ENCODE data around the gene BRMS1. TPM values are rescaled to one million over a fixed set of nuclear protein-coding genes. Genes with fewer than 3 reads are reported as not detected.
"Not testable (repeated sequence)": the region's sequence is repeated elsewhere in the genome, so short reads cannot be mapped to it uniquely, and the experiment has no call there.

The BRMS1 gene
- total RNA-seq, 1 donor from 2014 or later, result 32.2 TPM

DNA sequence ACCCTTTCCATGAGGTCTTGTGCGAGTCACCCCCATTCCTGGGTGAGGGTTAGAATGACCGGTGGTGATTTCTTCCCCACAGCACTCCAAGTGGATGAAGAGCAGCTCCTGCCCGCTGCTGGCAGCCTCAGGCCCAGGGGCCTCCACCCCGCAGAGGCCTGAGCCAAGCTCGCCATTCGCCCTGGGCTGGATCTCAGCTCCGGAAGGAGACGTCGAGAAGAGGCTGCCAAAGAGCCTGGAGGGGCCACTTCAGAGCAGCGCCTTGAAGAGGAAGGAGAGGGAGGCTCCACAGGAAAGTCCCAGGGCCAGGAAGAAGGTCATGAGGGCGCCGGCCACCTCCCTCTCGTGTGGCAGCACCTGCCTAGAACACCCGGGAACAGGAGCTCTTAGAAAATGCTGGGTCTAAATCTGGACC, 18.3 kb upstream of the BRMS1 start:
- no peak for DNase-seq (ENCODE audit: low spot score)

- DNase-seq (ENCODE audit: low spot score), result no peak
Observed at GRCh38 chr11:66362481-66363147, 17.7 kb upstream of the BRMS1 start.

- no peak for DNase-seq (ENCODE audit: low spot score)
Observed at GRCh38 chr11:66361502-66361941, 16.6 kb upstream of the BRMS1 start.

- no peak for DNase-seq (ENCODE audit: low spot score)
Observed at GRCh38 chr11:66360406-66361073, 15.6 kb upstream of the BRMS1 start.

GRCh38 chr11:66359662-66360087, 14.8 kb upstream of the BRMS1 start:
- no peak for DNase-seq (ENCODE audit: low spot score)

DNA sequence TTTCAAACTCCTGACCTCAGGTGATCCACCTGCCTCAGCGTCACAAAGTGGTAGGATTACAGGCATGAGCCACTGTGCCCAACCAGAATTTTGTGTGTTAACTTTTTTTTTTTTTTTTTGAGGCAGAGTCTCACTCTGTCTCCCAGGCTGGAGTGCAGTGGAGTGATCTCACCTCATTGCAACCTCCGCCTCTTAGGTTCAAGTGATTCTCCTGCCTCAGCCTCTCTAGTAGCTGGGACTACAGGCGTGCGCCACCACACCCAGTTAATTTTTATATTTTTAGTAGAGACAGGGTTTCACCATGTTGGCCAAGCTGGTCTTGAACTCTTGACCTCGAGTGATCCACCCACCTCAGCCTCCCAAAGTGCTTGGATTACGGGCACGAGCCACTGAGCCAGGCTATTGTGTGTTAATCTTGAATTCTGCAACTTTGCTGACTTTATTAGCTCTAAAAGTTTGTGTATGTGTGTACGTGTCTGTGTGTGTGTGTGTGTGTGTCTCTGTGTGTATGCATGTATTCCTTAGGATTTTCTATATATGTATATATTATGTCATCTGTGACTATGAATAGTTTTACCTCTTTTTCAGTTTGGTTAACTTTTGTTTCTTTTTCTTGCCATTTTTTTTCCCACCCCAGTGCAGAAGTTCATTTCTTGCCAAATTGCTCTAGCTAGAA, 5.8 kb upstream of the BRMS1 start:
- not testable (repeated sequence) for DNase-seq (ENCODE audit: low spot score)

GRCh38 chr11:66349084-66349386, 4.1 kb upstream of the BRMS1 start:
- no peak for DNase-seq (ENCODE audit: low spot score)

GRCh38 chr11:66347425-66348276, 2.7 kb upstream of the BRMS1 start, which contains the start of gene B4GAT1:
Gene B4GAT1, minus strand, starts transcription at chr11:66347629. Its CDS starts 84 bp downstream, at chr11:66347545.
- DNase-seq (ENCODE audit: low spot score), result peak; percentile 89

DNA sequence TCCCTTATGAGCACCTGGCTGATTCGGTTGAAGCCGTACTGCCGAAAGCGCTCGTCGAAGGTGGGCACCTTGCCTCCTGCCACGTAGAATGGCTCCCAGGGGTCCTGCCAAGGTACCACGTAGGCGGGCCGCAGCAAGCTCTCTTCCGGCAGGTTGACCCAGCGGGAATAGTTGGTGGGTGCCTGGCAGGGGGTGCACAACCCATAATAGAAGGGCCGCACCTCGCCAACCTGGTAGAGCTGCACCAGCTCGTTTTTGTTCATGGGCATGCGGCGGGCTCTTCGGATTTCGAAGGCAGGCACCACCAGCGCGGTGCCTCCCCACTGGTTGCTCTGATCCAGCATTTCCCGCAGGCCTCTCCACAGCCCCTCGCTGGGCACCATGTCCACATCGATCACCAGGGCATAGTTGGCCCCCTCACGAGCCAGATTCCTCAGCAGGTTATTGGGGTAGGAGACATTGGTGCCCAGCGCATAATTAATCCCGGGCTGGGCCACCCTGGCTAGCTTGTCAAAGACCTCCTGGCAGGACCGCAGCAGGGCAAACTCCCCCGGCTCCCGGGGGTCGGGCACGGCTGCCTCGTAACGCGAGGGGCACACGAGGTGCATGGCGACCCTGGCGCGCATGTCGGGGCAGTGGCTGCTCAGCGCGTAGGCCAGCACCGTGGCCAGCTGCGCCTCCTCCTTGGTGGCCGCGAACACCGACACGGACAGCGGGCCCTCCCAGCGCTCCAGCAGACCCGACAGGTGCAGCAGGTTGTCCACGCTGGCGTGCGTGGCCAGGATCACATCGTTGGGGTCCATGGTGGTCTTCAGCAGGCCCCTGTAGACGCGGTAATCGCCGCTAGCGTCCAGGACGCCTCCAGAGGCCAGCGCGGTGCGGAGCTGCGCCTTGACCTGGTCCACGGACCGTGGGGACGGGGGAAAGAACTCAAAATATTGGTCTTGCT, 1.8 kb upstream of the BRMS1 start:
- no peak for DNase-seq (ENCODE audit: low spot score)

DNA sequence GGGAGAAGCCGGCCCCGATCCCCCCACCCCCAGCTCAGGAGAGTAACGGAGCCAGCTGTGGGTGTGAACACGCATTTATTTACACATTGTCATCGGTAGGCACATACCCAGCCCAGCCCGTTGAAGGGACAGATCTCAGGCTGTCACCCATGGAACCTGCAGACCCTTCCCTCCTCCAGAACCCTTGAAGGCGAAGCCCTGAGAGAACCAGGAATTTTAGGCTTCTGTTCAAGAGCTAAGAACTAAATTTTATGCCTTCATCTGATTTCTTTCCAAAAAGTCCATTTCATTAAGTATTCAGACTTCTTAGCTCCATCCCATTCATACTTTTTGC, 379 bp upstream of the BRMS1 start:
- no peak for DNase-seq (ENCODE audit: low spot score)

- no peak for DNase-seq (ENCODE audit: low spot score)
Observed at GRCh38 chr11:66343176-66343575, 1.7 kb downstream of the BRMS1 start.

- DNase-seq (ENCODE audit: low spot score), result no peak
Observed at GRCh38 chr11:66341502-66342126, 3.3 kb downstream of the BRMS1 start.

- no peak for DNase-seq (ENCODE audit: low spot score)
Observed at GRCh38 chr11:66340596-66341501, 4.1 kb downstream of the BRMS1 start.

DNA sequence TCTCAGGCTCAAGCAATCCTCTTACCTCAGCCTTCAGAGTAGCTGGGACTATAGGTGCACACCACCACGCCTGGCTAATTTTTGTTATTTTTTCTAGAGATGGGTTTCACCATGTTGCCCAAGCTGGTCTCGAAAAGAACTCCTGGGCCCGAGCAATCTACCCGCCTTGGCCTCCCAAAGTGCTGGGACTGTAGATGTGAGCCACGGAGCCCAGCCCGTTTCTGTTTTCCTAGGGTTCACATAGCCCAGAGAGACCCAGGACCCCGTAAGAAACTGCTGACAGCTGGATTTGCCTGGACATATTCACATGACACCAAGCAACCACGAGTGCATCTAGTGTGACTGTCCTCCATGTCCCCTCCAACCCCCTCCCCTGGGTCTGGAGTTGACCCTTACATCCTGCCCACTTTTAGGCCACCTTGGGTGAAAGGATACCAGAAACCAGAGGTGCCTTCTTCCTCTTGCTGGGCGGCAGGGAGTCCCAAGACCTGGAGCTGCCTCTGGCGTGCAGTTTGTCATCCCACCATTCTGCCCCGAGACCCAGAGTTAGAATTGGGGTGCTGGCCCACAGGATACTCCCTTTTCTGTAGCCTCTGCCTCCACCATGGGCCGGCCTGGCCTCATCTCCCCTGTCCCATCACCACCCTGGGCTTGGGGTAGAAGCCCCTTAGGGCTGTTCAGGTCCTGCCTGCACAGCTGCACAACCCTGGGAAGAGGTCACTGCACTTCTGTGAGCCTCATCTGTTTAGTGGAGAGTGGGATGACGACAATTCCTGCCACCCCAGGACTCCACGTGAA, 5.0 kb downstream of the BRMS1 start:
- DNase-seq (ENCODE audit: low spot score), result no peak

GRCh38 chr11:66339162-66339675, 5.7 kb downstream of the BRMS1 start:
- no peak for DNase-seq (ENCODE audit: low spot score)

DNA sequence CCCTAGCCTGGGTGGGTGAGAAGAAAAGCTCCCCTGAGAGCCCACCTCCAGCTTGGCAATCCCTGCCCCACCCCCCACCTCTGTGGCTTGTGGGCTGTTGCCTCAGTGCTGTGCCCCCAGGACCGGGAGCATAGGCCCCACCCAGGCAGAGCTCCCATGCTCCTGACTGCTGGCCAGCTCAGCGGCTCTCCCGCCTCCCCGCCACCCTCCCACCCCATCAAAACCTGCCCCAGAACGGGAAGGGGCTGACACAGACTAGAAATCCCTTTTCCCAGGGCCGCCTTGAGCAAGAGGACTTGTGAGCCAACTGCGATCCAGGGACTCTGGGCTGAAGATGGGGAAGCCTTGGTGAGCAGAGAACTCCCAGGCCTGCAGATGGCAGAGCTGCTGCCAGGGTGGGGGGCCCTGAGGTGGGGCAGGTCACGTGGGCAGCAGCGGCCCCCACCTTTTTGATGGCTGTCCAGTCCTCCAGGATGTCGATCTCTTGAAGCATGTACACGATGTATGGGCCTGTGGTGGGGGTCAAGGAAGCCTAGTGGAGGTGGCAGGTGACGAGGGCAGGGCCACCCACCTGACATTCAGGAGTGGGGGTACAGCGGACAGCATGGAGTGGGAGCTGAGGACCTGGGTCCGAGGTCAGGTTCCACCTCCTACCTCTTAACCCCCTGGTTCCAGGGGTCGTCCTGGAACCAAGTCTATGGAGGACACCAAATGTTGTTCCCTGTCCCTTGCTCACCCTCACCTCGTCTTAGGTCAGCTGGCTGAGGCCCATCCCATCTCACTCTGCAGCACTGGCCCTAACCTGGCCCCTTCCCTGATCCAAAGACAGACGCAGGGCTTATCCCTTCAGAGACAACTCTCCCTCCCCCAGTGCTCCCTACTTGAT, 6.4 kb downstream of the BRMS1 start:
- no peak for DNase-seq (ENCODE audit: low spot score)
